Lower leg skin (tissue), 3 donors: ENCODE results near the gene HFM1.

Experiments used
- CTCF ChIP-seq, 3 donors: fragments of 450-650 bp; IDR thresholded peaks; one replicate each; pipeline ENCODE4 v1.5.1; 2016; ENCODE audit warnings: antibody characterized with exemption in 3 of 3, mild to moderate bottlenecking in 3 of 3, moderate library complexity in 2 of 3
- POLR2A ChIP-seq, 2 donors: fragments of 450-650 bp; IDR thresholded peaks; one replicate each; pipeline ENCODE4 v1.6.1; 2016 to 2017; ENCODE audit warnings: antibody characterized with exemption in 2 of 2, mild to moderate bottlenecking in 1 of 2, moderate library complexity in 1 of 2

- TF ChIP-seq CTCF (IDR thresholded peaks at IDR 0.05) (no peak), POLR2A (IDR thresholded peaks at IDR 0.05) (no peak)
Measured at GRCh38 chr1:91374086-91374485, 30.6 kb downstream of the HFM1 start.
